GM12878 (cell line): ENCODE results near the gene ACTRT3.
"Not testable (repeated sequence)": the region's sequence is repeated elsewhere in the genome, so short reads cannot be mapped to it uniquely, and the experiment has no call there.

Experiments used
- EZH2 ChIP-seq: IDR thresholded peaks from 2 replicates; pipeline ENCODE4 v1.6.1; 2012; ENCODE audit warnings: low read depth, mild to moderate bottlenecking, control low read depth, inconsistent platforms, low read length, borderline replicate concordance; ENCODE audit not compliant: control insufficient read depth
- NFYA ChIP-seq: IDR thresholded peaks from 2 replicates; pipeline ENCODE4 v1.6.1; 2011; ENCODE audit warnings: low read depth, mild to moderate bottlenecking, low read length, improper control_type of control experiment, borderline replicate concordance
- RCOR1 ChIP-seq: conservative IDR thresholded peaks from 2 replicates; pipeline ENCODE4 v1.6.1; 2012; ENCODE audit warnings: low read depth, low read length, improper control_type of control experiment
- RFX5 ChIP-seq: IDR thresholded peaks from 2 replicates; pipeline ENCODE4 v1.6.1; 2011; ENCODE audit warnings: low read depth, low read length, improper control_type of control experiment
- TARDBP ChIP-seq: IDR thresholded peaks from 2 replicates; pipeline ENCODE4 v1.6.1; 2016; ENCODE audit warnings: borderline replicate concordance
- TCF7 ChIP-seq: IDR thresholded peaks from 2 replicates; pipeline ENCODE4 v1.6.1; 2014; ENCODE audit warnings: antibody characterized with exemption, borderline replicate concordance
- ZNF274 ChIP-seq: IDR thresholded peaks from one replicate; pipeline ENCODE4 v1.8.0; 2011; ENCODE audit not compliant: insufficient read length, insufficient read depth
- TF ChIP-seq, protein P1 (sequence below), 3 experiments: IDR thresholded peaks in 2 of 3; conservative IDR thresholded peaks in 1 of 3; 2 replicates each; pipeline ENCODE4 v1.5.1; 2011; ENCODE audit warnings: low read depth in 3 of 3, low read length in 3 of 3, mild to moderate bottlenecking in 3 of 3, control low read depth in 2 of 3, moderate library complexity in 2 of 3, inconsistent platforms in 1 of 3, mixed read lengths in 1 of 3; ENCODE audit not compliant: control insufficient read depth in 2 of 3, insufficient read depth in 1 of 3; ENCODE audit errors: extremely low read depth in 1 of 3
- TF ChIP-seq, protein P2 (sequence below): fragments of 450-650 bp; IDR thresholded peaks from 2 replicates; pipeline ENCODE4 v1.6.1; 2017; ENCODE audit warnings: mild to moderate bottlenecking, low read depth, inconsistent platforms; ENCODE audit not compliant: poor library complexity, severe bottlenecking
- TF ChIP-seq, protein P3 (sequence below): fragments of 450-650 bp; IDR thresholded peaks from 2 replicates; pipeline ENCODE4 v1.6.1; 2014; ENCODE audit warnings: mild to moderate bottlenecking

DNA sequence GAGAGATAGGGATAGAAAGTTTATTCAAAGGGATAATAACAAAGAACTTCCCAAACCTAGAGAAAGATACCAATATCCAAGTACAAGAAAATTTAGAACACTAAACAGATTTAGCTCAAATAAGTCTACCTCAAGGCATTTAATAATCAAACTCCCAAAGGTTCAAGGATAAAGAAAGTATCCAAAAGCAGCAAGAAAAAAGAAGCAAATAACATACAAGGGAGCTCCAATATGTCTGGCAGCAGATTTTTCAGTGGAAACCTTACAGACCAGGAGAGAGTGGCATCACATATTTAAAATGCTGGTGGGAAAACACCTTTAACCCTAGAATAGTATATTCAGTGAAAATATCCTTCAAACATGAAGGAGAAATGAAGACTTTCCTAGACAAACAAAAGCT lies 37.5 kb downstream of the ACTRT3 start:
- TF ChIP-seq, protein P1, sequence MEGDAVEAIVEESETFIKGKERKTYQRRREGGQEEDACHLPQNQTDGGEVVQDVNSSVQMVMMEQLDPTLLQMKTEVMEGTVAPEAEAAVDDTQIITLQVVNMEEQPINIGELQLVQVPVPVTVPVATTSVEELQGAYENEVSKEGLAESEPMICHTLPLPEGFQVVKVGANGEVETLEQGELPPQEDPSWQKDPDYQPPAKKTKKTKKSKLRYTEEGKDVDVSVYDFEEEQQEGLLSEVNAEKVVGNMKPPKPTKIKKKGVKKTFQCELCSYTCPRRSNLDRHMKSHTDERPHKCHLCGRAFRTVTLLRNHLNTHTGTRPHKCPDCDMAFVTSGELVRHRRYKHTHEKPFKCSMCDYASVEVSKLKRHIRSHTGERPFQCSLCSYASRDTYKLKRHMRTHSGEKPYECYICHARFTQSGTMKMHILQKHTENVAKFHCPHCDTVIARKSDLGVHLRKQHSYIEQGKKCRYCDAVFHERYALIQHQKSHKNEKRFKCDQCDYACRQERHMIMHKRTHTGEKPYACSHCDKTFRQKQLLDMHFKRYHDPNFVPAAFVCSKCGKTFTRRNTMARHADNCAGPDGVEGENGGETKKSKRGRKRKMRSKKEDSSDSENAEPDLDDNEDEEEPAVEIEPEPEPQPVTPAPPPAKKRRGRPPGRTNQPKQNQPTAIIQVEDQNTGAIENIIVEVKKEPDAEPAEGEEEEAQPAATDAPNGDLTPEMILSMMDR (IDR thresholded peaks at IDR 0.05 in 2 of 3, conservative IDR thresholded peaks at IDR 0.05 in 1 of 3; ENCODE audit: control insufficient read depth in 2 of 3, extremely low read depth in 1 of 3, insufficient read depth in 1 of 3, low read depth in 3 of 3, low read length in 3 of 3) = not testable (repeated sequence)
- TF ChIP-seq, protein P2, sequence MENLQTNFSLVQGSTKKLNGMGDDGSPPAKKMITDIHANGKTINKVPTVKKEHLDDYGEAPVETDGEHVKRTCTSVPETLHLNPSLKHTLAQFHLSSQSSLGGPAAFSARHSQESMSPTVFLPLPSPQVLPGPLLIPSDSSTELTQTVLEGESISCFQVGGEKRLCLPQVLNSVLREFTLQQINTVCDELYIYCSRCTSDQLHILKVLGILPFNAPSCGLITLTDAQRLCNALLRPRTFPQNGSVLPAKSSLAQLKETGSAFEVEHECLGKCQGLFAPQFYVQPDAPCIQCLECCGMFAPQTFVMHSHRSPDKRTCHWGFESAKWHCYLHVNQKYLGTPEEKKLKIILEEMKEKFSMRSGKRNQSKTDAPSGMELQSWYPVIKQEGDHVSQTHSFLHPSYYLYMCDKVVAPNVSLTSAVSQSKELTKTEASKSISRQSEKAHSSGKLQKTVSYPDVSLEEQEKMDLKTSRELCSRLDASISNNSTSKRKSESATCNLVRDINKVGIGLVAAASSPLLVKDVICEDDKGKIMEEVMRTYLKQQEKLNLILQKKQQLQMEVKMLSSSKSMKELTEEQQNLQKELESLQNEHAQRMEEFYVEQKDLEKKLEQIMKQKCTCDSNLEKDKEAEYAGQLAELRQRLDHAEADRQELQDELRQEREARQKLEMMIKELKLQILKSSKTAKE = not testable (repeated sequence)
- not testable (repeated sequence) for TF ChIP-seq NFYA, TCF7, TARDBP, RFX5, RCOR1, ZNF274, EZH2
- TF ChIP-seq, protein P3, sequence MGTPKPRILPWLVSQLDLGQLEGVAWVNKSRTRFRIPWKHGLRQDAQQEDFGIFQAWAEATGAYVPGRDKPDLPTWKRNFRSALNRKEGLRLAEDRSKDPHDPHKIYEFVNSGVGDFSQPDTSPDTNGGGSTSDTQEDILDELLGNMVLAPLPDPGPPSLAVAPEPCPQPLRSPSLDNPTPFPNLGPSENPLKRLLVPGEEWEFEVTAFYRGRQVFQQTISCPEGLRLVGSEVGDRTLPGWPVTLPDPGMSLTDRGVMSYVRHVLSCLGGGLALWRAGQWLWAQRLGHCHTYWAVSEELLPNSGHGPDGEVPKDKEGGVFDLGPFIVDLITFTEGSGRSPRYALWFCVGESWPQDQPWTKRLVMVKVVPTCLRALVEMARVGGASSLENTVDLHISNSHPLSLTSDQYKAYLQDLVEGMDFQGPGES = not testable (repeated sequence)
